ENCODE results near the gene SNTG2.

Gene SNTG2

GRCh38 chr2:1136846-1137245 is 186.2 kb downstream of the SNTG2 start:
- H3K4me3 ChIP-seq (ENCODE audit: low read length), result no peak overlapping the region
- TF ChIP-seq CTCF (conservative IDR thresholded peaks at IDR 0.05; ENCODE audit: low read depth, low read length), result no peak
- DNase-seq (ENCODE audit: low read depth), result no peak

- DNase-seq (ENCODE audit: low read depth), result no peak
- H3K4me3 ChIP-seq (ENCODE audit: low read length), result no peak overlapping the region
- TF ChIP-seq CTCF (conservative IDR thresholded peaks at IDR 0.05; ENCODE audit: low read depth, low read length), result no peak
Measured at GRCh38 chr2:1137264-1137663, 186.6 kb downstream of the SNTG2 start.

- DNase-seq (ENCODE audit: low read depth), result no peak
- no peak overlapping the region for H3K4me3 ChIP-seq (ENCODE audit: low read length)
- TF ChIP-seq CTCF (conservative IDR thresholded peaks at IDR 0.05; ENCODE audit: low read depth, low read length), result no peak
Measured at GRCh38 chr2:1137913-1138391, 187.3 kb downstream of the SNTG2 start.

- no peak for DNase-seq (ENCODE audit: low read depth)
- TF ChIP-seq CTCF (conservative IDR thresholded peaks at IDR 0.05; ENCODE audit: low read depth, low read length), result peak; percentile 75
- no peak overlapping the region for H3K4me3 ChIP-seq (ENCODE audit: low read length)
Measured at GRCh38 chr2:1140389-1141003, 189.8 kb downstream of the SNTG2 start.

- no peak overlapping the region for H3K4me3 ChIP-seq (ENCODE audit: low read length)
- no peak for DNase-seq (ENCODE audit: low read depth)
- no peak for TF ChIP-seq CTCF (conservative IDR thresholded peaks at IDR 0.05; ENCODE audit: low read depth, low read length)
Measured at GRCh38 chr2:1141079-1141478, 190.4 kb downstream of the SNTG2 start.

- no peak overlapping the region for H3K4me3 ChIP-seq (ENCODE audit: low read length)
- TF ChIP-seq CTCF (conservative IDR thresholded peaks at IDR 0.05; ENCODE audit: low read depth, low read length), result no peak
- DNase-seq (ENCODE audit: low read depth), result no peak
Measured at GRCh38 chr2:1143129-1143528, 192.5 kb downstream of the SNTG2 start.

GRCh38 chr2:1147873-1148612 is 197.4 kb downstream of the SNTG2 start:
- no peak for DNase-seq (ENCODE audit: low read depth)
- no peak overlapping the region for H3K4me3 ChIP-seq (ENCODE audit: low read length)
- no peak for TF ChIP-seq CTCF (conservative IDR thresholded peaks at IDR 0.05; ENCODE audit: low read depth, low read length)

Data from retinal pigment epithelial cell (primary cell).